Endothelial cell of umbilical vein (primary cell): ENCODE measurements around the gene ZNF611.
"Not testable (repeated sequence)": the region's sequence is repeated elsewhere in the genome, so short reads cannot be mapped to it uniquely, and the experiment has no call there.

Source experiments
- CTCF ChIP-seq, 2 donors: IDR thresholded peaks; 1 replicate in 1 of 2; 2 replicates in 1 of 2; pipeline ENCODE4 v1.5.1; 2011; ENCODE audit warnings: low read length in 2 of 2, mild to moderate bottlenecking in 2 of 2, moderate library complexity in 2 of 2, control low read depth in 1 of 2, inconsistent platforms in 1 of 2, low read depth in 1 of 2; ENCODE audit not compliant: insufficient read depth in 1 of 2; ENCODE audit errors: extremely low read depth in 1 of 2
- EZH2 ChIP-seq: IDR thresholded peaks from 2 replicates; pipeline ENCODE4 v1.6.1; 2012; ENCODE audit warnings: borderline replicate concordance, low read depth, mild to moderate bottlenecking, moderate library complexity, low read length, inconsistent platforms; ENCODE audit not compliant: severe bottlenecking
- FOS ChIP-seq: IDR thresholded peaks from 2 replicates; pipeline ENCODE4 v1.6.1; 2011; ENCODE audit warnings: mild to moderate bottlenecking, low read length, moderate library complexity, borderline replicate concordance; ENCODE audit not compliant: insufficient read depth
- GATA2 ChIP-seq: IDR thresholded peaks from 2 replicates; pipeline ENCODE4 v1.7.0; 2011; ENCODE audit warnings: low read depth, mild to moderate bottlenecking, moderate library complexity, mixed read lengths, low read length; ENCODE audit not compliant: insufficient read length, insufficient read depth
- JUN ChIP-seq: IDR thresholded peaks from 2 replicates; pipeline ENCODE4 v1.6.1; 2011; ENCODE audit warnings: borderline replicate concordance, low read depth; ENCODE audit not compliant: insufficient read length, insufficient read depth
- MAX ChIP-seq: IDR thresholded peaks from 2 replicates; pipeline ENCODE4 v1.6.1; 2011; ENCODE audit not compliant: insufficient read depth, insufficient read length
- MYC ChIP-seq: IDR thresholded peaks from one replicate; pipeline ENCODE4 v1.6.1; 2011; ENCODE audit warnings: mild to moderate bottlenecking, low read depth, low read length
- POLR2A ChIP-seq: IDR thresholded peaks from 2 replicates; pipeline ENCODE4 v1.6.1; 2012; ENCODE audit warnings: low read depth, mild to moderate bottlenecking, control low read depth, low read length
- POLR2AphosphoS5 ChIP-seq: IDR thresholded peaks from 2 replicates; pipeline ENCODE4 v1.6.1; 2012; ENCODE audit warnings: low read depth, mild to moderate bottlenecking, control low read depth, low read length, moderate library complexity; ENCODE audit not compliant: insufficient read depth

DNA sequence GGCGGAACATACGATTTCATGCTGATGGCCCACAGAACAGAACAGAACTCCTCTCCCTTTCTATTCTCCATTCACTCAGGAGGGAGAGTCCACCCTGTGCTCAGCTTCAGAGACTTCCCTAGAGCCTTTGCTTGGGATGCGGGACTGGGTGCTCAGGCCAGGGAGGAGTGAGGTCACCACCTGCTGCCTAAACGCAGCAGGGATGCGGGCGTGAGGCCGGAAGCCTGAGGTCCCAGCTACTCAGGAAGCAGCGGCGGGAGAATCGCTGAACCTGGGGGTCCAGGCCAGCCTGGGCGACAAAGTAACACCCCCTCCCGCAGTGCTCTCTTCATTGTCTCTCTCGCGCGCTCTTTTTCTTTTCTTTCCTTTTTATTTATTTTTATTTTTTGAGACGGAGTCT lies 8.8 kb downstream of the ZNF611 start:
- not testable (repeated sequence) for TF ChIP-seq MAX; CTCF (IDR thresholded peaks at IDR 0.05; ENCODE audit: extremely low read depth in 1 of 2, insufficient read depth in 1 of 2, low read depth in 1 of 2, low read length in 2 of 2); POLR2A; EZH2; MYC; POLR2AphosphoS5; GATA2; FOS; JUN
